Measurements from ENCODE around the gene FSTL1.

DNA sequence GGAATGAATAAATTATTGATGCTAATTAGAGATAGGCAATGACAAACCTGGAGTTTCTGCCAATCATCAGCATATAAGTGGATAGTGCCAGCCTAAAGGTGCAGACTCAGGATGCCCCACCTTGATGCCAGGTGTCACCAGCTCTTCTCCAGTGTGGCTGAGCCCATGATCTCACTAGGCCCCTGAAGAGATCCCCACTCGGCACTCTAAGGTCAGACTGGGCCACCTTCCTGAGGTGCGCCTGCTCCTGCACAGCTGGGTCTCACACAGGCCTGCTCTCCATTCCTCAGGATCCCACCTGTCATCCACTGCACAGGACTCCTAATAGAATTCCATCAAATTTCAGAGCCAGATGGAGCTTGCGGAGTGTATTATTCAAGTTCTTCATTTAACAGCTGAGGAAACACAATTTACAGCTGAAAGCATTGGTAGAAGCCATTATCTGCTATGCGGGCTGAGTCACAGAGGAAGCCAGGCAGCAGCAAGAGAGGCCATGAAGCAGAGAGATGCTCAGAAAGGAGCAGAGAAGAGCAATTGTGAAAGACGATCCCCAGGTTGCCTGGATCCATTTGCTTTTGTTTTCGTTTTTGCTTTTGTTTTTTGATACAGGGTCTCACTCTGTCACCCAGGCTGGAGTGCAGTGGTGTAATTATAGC is 25.1 kb upstream of the FSTL1 start:
- TF ChIP-seq, protein P1, sequence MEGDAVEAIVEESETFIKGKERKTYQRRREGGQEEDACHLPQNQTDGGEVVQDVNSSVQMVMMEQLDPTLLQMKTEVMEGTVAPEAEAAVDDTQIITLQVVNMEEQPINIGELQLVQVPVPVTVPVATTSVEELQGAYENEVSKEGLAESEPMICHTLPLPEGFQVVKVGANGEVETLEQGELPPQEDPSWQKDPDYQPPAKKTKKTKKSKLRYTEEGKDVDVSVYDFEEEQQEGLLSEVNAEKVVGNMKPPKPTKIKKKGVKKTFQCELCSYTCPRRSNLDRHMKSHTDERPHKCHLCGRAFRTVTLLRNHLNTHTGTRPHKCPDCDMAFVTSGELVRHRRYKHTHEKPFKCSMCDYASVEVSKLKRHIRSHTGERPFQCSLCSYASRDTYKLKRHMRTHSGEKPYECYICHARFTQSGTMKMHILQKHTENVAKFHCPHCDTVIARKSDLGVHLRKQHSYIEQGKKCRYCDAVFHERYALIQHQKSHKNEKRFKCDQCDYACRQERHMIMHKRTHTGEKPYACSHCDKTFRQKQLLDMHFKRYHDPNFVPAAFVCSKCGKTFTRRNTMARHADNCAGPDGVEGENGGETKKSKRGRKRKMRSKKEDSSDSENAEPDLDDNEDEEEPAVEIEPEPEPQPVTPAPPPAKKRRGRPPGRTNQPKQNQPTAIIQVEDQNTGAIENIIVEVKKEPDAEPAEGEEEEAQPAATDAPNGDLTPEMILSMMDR (IDR thresholded peaks at IDR 0.05; ENCODE audit: low read length) = no peak
- no peak for TF ChIP-seq EZH2 (IDR thresholded peaks at IDR 0.05; ENCODE audit: borderline replicate concordance, low read length)

All from OCI-LY1 (cell line).